GM21381 (cell line): ENCODE data around the gene CLMN.
A peak's percentile ranks its signal among the peaks of the same experiment; 100 is the strongest.

ENCODE experiments used
- ATAC-seq: cut with Tn5 transposase; IDR thresholded peaks from one replicate; pipeline ENCODE4 v1.9.1; 2021; ENCODE audit warnings: mild to moderate bottlenecking, moderate library complexity; ENCODE audit not compliant: unreplicated experiment

CLMN gene

GRCh38 chr14:95322651-95323050 lies 2.9 kb upstream of the CLMN start:
- no peak for ATAC-seq

- ATAC-seq: no peak
Measured at GRCh38 chr14:95321693-95322455, 2.2 kb upstream of the CLMN start.

DNA sequence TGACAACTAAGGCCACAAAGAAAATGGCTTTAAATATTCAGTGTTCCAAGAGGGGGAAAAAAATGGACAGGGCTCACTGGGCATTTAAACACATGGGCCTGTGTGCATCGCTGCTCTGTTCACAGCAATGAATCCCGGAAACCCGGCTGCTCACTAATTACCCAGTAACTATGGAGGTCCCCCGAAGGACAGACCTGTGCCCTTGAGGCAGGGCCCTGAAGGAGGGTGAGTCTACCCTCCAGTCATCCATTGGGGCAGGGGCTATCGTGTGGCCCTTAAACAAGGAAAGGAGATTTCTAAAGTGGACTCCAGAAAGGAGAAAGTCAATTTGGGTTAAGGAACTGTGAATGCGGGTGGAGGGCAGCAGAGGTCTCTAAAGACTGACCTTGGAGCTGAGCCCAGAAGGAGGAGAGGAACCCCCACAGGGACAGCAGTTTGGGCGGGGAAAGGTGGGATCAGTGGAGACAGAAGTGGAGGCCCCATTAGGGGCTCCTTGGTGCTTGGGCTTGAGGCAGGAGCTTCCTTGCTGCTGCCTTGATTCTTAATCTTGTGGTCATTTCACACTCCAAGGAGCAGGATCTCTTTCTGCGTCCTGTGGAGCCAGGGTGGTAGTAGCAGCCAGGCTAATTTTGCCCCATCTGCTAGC lies 1.4 kb upstream of the CLMN start:
- no peak for ATAC-seq

DNA sequence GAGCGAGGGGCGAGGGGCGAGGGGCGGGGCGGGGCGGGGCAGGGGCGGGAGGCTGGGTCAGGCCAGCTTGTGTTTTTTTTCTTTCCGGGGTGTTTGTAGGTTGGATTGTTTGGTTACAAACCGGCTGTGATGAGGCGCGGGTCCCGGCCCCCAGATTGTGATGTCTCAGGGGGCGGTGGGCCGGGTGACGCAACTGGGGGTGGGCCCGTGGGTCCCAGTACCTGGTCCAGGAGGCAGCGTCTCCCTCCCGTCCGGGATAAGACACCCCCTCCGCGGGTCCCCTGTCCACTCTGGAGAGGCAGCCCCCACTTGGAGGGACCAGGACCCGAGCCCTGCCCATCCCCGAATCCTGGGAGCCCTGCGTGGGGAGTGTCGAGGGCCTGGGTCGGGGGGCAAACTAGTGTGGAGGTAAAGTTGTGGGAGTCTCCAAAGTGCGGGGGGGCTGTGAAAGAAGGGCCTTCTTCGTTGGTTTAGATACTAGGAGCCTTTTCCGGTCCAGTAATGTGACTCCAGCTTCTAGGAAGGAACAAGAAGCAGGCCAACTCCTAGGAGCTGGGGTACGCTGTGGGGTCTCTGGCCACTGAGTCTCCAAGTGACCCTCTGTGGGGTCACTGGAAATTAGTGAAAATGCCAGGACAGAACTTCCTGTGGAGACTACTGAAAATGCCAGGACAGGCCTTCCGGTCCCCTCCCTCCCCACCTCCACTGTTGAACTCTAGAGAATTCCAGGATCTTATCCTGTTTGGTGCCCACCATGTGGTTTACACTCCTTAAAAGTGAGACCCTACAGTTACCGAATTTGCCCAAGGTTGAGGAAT lies 579 bp upstream of the CLMN start:
- ATAC-seq: no peak

DNA sequence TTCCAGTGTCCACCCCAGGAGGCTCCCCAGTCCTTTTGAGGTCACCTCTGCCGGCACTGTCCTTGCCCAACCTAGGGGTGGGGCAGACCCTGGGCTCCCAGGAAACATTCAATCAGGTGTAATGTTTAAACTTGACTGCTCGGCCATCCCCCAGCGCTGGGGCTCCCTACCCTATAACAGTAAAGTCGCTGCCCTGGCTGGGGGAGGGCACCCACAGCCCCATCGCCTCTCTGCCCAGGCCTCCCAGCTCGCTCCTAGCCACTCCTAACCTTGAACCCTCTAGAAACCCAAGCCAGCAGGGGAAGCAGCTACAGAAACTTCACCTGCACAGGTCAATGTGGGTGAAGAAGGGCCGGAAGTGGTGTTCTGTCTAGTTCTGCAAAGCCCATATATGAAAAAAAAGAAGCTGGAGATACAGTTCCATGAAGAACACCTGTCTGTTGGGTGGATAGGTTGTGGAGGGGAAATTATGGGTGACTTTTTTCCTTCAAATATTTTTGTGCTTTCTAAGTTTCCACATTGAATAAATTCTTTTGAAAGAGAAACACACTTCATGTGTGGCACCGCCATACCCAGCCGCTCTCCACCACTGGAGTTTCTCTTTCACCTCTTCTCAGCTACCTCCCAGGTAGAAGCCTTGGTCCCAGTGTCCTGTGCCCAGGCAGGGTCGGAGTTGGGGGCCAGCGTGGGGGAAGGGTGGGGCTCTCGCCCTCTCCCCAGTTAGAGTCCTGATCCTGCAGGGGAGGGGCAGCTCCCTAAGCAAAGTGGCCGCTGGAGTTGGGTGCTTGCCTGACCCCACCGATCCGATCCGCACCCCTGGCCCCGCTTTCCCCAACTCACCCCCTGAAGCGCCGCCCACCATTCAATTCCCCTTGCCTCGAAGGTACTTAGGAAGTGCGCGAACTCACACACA lies 1.1 kb downstream of the CLMN start:
- ATAC-seq: no peak

- ATAC-seq: no peak
Measured at GRCh38 chr14:95317817-95318343, 1.8 kb downstream of the CLMN start.

DNA sequence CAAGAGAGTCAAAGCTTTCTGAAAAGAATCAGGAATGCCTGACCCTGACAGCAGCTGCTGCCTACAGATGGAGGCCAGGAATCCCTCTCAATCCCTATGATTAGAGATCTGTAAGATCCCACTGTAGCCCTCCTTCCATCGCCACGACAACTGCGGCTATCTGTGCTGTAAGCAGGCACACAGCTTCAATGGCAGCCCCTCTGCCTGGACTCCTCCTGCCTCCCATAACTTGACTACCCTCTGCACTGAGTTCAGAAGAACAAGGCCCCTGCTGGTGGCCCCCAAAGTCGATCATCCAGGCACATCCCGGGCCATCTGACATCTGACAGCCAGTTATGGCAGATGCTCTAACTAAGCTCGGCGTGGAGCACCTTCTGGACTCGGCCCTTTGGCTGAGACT lies 2.9 kb downstream of the CLMN start:
- ATAC-seq: no peak

GRCh38 chr14:95315579-95315978 lies 4.1 kb downstream of the CLMN start:
- ATAC-seq: no peak

DNA sequence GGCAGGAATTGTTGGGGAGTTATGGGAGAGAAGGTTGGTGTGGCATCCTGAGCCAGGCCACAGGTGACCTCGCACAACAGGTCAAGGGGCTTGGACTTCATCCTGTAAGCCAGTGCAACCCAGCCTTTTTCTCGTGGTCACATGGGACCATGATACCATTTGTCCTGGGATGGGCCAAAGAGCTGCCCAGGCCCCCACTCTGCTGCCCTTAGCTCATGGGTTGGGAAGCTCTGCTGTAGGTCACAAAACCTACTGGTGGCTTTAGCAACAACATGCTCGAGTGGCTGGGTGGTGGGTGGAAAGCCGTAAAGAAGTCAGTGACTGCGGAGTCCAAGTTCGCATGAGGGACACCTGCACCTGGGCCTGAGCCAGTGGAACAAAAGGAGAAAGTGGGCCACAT lies 4.6 kb downstream of the CLMN start:
- ATAC-seq: no peak

DNA sequence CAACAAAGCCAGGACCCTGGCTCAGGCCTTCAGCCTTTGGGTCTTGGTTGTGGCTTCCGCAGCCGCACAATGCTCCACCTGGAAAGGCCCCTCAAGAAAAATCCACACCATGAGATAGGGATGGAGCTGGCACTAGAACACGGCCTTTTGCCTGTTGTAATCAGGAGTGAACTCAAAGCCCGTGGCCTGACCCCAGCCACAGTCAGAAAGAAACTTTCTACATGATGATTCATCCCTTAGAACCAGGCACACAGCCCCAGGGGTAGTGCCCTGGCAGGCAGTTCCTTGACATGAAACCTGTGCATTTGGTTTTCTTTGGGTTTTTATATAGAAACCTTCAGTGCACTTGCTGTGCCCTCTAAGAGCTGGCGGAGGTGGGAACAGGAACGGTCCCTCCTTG lies 5.1 kb downstream of the CLMN start:
- ATAC-seq: peak; percentile 68

DNA sequence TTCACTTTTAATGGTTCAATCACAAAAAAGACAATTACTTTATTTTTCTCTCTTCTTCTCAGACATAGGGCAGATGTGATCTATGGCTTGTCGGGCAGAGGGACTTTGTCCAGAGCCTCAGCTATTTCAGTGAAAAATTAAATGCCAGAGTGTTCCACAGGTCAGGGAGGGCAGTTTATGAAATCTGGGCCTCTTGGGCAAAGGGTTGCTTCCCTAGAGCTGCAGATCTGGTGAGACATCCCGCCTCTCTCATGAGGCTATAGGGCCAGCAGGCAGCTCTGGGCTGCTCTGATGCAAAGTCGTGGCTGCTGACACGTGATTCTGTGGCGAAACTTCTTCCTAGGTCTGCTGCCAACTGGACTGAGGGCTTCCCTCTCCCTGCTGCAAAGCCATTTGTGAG lies 6.0 kb downstream of the CLMN start:
- ATAC-seq: no peak

- ATAC-seq: no peak
Measured at GRCh38 chr14:95313190-95313589, 6.5 kb downstream of the CLMN start.

GRCh38 chr14:95312311-95312710 lies 7.4 kb downstream of the CLMN start:
- no peak for ATAC-seq

- ATAC-seq: no peak
Measured at GRCh38 chr14:95311752-95312151, 8.0 kb downstream of the CLMN start.

- ATAC-seq: no peak
Measured at GRCh38 chr14:95310635-95311380, 8.9 kb downstream of the CLMN start.

DNA sequence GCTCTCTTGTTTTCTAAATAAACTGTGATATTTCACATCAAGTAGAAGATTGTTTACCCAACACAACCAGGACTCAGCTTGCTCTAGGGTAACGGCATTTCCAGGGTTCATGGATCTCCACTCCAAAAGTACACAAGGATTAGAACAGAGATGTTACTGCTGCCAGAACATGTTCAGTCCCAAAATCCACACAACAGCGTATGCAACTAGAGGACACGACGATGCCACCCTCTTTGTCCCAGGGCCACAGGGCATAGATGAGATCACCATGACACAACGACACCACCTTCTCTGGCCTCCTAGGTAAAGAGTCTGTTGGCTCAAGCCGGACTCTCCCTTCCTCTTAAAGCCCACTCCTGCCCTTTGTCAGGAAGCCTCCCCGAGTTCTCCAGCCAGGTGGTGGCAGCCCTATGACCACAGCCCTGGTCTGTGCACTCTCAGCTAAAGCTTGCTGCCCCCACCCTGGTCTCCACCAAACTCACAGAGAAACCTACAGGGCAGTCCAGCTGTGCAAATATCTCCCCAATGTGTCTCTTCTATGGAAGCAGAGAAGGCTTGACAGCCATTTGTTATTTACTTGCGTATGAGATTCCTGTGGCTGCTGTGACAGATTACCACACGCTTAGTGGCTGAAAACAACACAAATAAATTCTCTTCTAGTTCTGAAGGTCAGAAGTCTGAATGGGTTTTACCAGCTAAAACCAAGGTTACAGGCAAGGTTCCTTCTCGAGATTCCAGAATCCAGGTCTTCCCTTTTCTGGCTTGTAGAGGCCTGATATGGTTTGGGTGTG lies 10.3 kb downstream of the CLMN start:
- no peak for ATAC-seq

DNA sequence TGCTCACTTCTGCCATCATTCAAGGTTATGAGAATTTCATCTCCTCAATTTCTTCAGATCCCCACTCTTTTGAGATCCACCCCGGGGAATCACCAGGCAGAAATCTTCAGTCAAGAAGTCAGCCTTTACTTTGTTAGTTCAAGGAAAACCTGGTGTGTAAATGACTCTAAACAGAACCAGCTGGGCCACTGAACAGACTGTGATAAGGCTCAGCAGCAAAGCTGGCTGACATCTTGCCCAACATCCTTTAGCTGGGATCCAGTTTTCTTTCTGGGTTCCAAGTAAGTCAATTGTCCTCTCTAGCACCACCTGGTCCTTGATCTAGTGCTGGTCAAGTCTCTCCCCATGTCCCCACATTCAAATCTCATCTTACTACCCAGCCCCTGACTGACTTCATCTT lies 11.6 kb downstream of the CLMN start:
- no peak for ATAC-seq

GRCh38 chr14:95307402-95308041 lies 12.2 kb downstream of the CLMN start:
- no peak for ATAC-seq

GRCh38 chr14:95305940-95306339 lies 13.8 kb downstream of the CLMN start:
- no peak for ATAC-seq
